Panc1 (cell line): ENCODE results near the gene OGG1.

ENCODE experiments used
- CTCF ChIP-seq: fragments of 450-650 bp; IDR thresholded peaks from 2 replicates; pipeline ENCODE4 v1.5.1; 2017; ENCODE audit warnings: mild to moderate bottlenecking
- POLR2AphosphoS5 ChIP-seq: IDR thresholded peaks from 2 replicates; pipeline ENCODE4 v1.6.1; 2012; ENCODE audit warnings: mild to moderate bottlenecking, low read depth, low read length, moderate library complexity
- REST ChIP-seq, 2 experiments: IDR thresholded peaks; 2 replicates each; pipeline ENCODE4 v1.6.1; 2011 to 2012; ENCODE audit warnings: low read depth in 2 of 2, control low read depth in 1 of 2, low read length in 1 of 2, mild to moderate bottlenecking in 1 of 2, moderate library complexity in 1 of 2; ENCODE audit not compliant: insufficient read depth in 1 of 2
- SIN3A ChIP-seq: IDR thresholded peaks from 2 replicates; pipeline ENCODE4 v1.6.1; 2012; ENCODE audit warnings: low read depth, mild to moderate bottlenecking, low read length, moderate library complexity, borderline replicate concordance; ENCODE audit not compliant: insufficient read depth

- no peak for TF ChIP-seq POLR2AphosphoS5
- no peak for TF ChIP-seq CTCF
- no peak for TF ChIP-seq REST (IDR thresholded peaks at IDR 0.05; ENCODE audit: insufficient read depth in 1 of 2, low read depth in 2 of 2, low read length in 1 of 2)
- TF ChIP-seq SIN3A: no peak
Observed at GRCh38 chr3:9700536-9700935, 49.2 kb upstream of the OGG1 start.
